SK-N-SH treated with all-trans-retinoic acid at 6 μM for 48 hours (cell line): Measurements from ENCODE around the gene GSAP.
A peak's percentile ranks its signal among the peaks of the same experiment; 100 is the strongest.

Experiments
- ATAC-seq: fragments of 200-7000 bp; cut with Tn5 transposase; 3 replicates; pipeline ENCODE4 v1.9.1; 2020; ENCODE audit warnings: mild to moderate bottlenecking, moderate library complexity
- ARNTL ChIP-seq: fragments of 450-650 bp; formaldehyde crosslinking; IDR thresholded peaks from 2 replicates; pipeline ENCODE4 v1.5.0; 2020; ENCODE audit warnings: low read depth, mild to moderate bottlenecking, moderate library complexity, borderline replicate concordance
- CSDC2 ChIP-seq: fragments of 250-450 bp; sonication (Bioruptor Pico); IDR thresholded peaks from 2 replicates; pipeline ENCODE4 v1.5.0; 2020; ENCODE audit warnings: mild to moderate bottlenecking, moderate library complexity
- ESRRG ChIP-seq: fragments of 250-450 bp; sonication (Bioruptor Pico); IDR thresholded peaks from 2 replicates; pipeline ENCODE4 v1.6.1; 2021; ENCODE audit warnings: mild to moderate bottlenecking
- GLIS3 ChIP-seq: fragments of 250-450 bp; sonication (Bioruptor Pico); IDR thresholded peaks from 2 replicates; pipeline ENCODE4 v1.5.0; 2020; ENCODE audit warnings: mild to moderate bottlenecking, moderate library complexity
- OSR1 ChIP-seq: fragments of 250-450 bp; sonication (Bioruptor Pico); IDR thresholded peaks from 2 replicates; pipeline ENCODE4 v1.8.0; 2022; ENCODE audit warnings: moderate library complexity, mild to moderate bottlenecking, inconsistent platforms
- PPARA ChIP-seq: fragments of 250-450 bp; sonication (Bioruptor Pico); IDR thresholded peaks from 2 replicates; pipeline ENCODE4 v1.5.0; 2020; ENCODE audit warnings: mild to moderate bottlenecking, borderline replicate concordance
- RARB ChIP-seq: fragments of 250-450 bp; sonication (Bioruptor Pico); IDR thresholded peaks from 2 replicates; pipeline ENCODE4 v1.8.0; 2021; ENCODE audit warnings: mild to moderate bottlenecking, moderate library complexity
- SNAI2 ChIP-seq: fragments of 250-450 bp; sonication (Bioruptor Pico); IDR thresholded peaks from 2 replicates; pipeline ENCODE4 v1.5.0; 2020; ENCODE audit warnings: mild to moderate bottlenecking, moderate library complexity
- TCF4 ChIP-seq: fragments of 250-450 bp; sonication (Bioruptor Pico); IDR thresholded peaks from 2 replicates; pipeline ENCODE4 v1.8.0; 2021; ENCODE audit warnings: mild to moderate bottlenecking, moderate library complexity, borderline replicate concordance
- TOX ChIP-seq: fragments of 250-450 bp; sonication (Bioruptor Pico); IDR thresholded peaks from 2 replicates; pipeline ENCODE4 v1.8.0; 2021; ENCODE audit warnings: mild to moderate bottlenecking, moderate library complexity, borderline replicate concordance
- TSHZ2 ChIP-seq: fragments of 250-450 bp; sonication (Bioruptor Pico); IDR thresholded peaks from 2 replicates; pipeline ENCODE4 v1.5.0; 2020; ENCODE audit warnings: mild to moderate bottlenecking, moderate library complexity
- ZC3H10 ChIP-seq: fragments of 250-450 bp; sonication (Bioruptor Pico); IDR thresholded peaks from 2 replicates; pipeline ENCODE4 v1.5.1; 2021; ENCODE audit warnings: mild to moderate bottlenecking, moderate library complexity
- ZFP3 ChIP-seq: fragments of 250-450 bp; sonication (Bioruptor Pico); IDR thresholded peaks from 2 replicates; pipeline ENCODE4 v1.5.0; 2020; ENCODE audit warnings: mild to moderate bottlenecking, moderate library complexity
- ZFP30 ChIP-seq: fragments of 450-650 bp; formaldehyde crosslinking; IDR thresholded peaks from 2 replicates; pipeline ENCODE4 v1.5.0; 2022; ENCODE audit warnings: mild to moderate bottlenecking, moderate library complexity
- ZNF565 ChIP-seq: fragments of 450-650 bp; formaldehyde crosslinking; conservative IDR thresholded peaks from 2 replicates; pipeline ENCODE4 v1.5.0; 2020; ENCODE audit warnings: low read depth, mild to moderate bottlenecking, moderate library complexity
- ZNF70 ChIP-seq: fragments of 450-650 bp; formaldehyde crosslinking; IDR thresholded peaks from 2 replicates; pipeline ENCODE4 v1.5.0; 2020; ENCODE audit warnings: mild to moderate bottlenecking, moderate library complexity
- ZNF8 ChIP-seq: fragments of 450-650 bp; formaldehyde crosslinking; IDR thresholded peaks from 2 replicates; pipeline ENCODE4 v1.5.0; 2020; ENCODE audit warnings: mild to moderate bottlenecking, moderate library complexity
- TF ChIP-seq, protein P1 (sequence below): fragments of 250-450 bp; sonication (Bioruptor Pico); IDR thresholded peaks from 2 replicates; pipeline ENCODE4 v1.8.0; 2021; ENCODE audit warnings: low read depth, mild to moderate bottlenecking, moderate library complexity, borderline replicate concordance
- TF ChIP-seq, protein P2 (sequence below): fragments of 250-450 bp; sonication (Bioruptor Pico); IDR thresholded peaks from 2 replicates; pipeline ENCODE4 v1.8.0; 2020; ENCODE audit warnings: mild to moderate bottlenecking, moderate library complexity, borderline replicate concordance
- TF ChIP-seq, protein P3 (sequence below): fragments of 250-450 bp; sonication (Bioruptor Pico); IDR thresholded peaks from 2 replicates; pipeline ENCODE4 v1.5.1; 2020; ENCODE audit warnings: low read depth, mild to moderate bottlenecking, moderate library complexity

The GSAP gene

GRCh38 chr7:77442636-77443035 lies 26.5 kb upstream of the GSAP start:
- ATAC-seq: peak; percentile 36; the same call in 1 of the 3 replicates

GRCh38 chr7:77441046-77441445 lies 24.9 kb upstream of the GSAP start:
- ATAC-seq: no peak
- no peak for TF ChIP-seq ZC3H10
- TF ChIP-seq OSR1 (CRISPR knock-in tag): no peak
- TF ChIP-seq, protein P1, sequence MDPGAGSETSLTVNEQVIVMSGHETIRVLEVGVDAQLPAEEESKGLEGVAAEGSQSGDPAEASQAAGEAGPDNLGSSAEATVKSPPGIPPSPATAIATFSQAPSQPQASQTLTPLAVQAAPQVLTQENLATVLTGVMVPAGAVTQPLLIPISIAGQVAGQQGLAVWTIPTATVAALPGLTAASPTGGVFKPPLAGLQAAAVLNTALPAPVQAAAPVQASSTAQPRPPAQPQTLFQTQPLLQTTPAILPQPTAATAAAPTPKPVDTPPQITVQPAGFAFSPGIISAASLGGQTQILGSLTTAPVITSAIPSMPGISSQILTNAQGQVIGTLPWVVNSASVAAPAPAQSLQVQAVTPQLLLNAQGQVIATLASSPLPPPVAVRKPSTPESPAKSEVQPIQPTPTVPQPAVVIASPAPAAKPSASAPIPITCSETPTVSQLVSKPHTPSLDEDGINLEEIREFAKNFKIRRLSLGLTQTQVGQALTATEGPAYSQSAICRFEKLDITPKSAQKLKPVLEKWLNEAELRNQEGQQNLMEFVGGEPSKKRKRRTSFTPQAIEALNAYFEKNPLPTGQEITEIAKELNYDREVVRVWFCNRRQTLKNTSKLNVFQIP (CRISPR knock-in tag): no peak
- no peak for TF ChIP-seq PPARA (CRISPR knock-in tag)
- no peak for TF ChIP-seq GLIS3 (CRISPR knock-in tag)
- TF ChIP-seq ARNTL: no peak
- TF ChIP-seq TSHZ2: no peak
- no peak for TF ChIP-seq ZFP30 (CRISPR knock-in tag)
- TF ChIP-seq, protein P2, sequence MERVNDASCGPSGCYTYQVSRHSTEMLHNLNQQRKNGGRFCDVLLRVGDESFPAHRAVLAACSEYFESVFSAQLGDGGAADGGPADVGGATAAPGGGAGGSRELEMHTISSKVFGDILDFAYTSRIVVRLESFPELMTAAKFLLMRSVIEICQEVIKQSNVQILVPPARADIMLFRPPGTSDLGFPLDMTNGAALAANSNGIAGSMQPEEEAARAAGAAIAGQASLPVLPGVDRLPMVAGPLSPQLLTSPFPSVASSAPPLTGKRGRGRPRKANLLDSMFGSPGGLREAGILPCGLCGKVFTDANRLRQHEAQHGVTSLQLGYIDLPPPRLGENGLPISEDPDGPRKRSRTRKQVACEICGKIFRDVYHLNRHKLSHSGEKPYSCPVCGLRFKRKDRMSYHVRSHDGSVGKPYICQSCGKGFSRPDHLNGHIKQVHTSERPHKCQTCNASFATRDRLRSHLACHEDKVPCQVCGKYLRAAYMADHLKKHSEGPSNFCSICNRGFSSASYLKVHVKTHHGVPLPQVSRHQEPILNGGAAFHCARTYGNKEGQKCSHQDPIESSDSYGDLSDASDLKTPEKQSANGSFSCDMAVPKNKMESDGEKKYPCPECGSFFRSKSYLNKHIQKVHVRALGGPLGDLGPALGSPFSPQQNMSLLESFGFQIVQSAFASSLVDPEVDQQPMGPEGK (CRISPR knock-in tag): no peak

More at GRCh38 chr7:77442636-77443035, 26.5 kb upstream of the GSAP start:
- TF ChIP-seq ZC3H10 (no peak), RARB (CRISPR knock-in tag) (no peak), GLIS3 (CRISPR knock-in tag) (no peak), ZNF70 (CRISPR knock-in tag) (no peak), TCF4 (no peak), ZFP30 (CRISPR knock-in tag) (no peak), TOX (CRISPR knock-in tag) (no peak), ZFP3 (CRISPR knock-in tag) (no peak), ESRRG (CRISPR knock-in tag) (no peak), TSHZ2 (no peak), OSR1 (CRISPR knock-in tag) (no peak), SNAI2 (no peak), ARNTL (no peak), ZNF8 (CRISPR knock-in tag) (no peak), ZNF565 (no peak), CSDC2 (CRISPR knock-in tag) (no peak)
- TF ChIP-seq, protein P2 (CRISPR knock-in tag): no peak
- TF ChIP-seq, protein P3, sequence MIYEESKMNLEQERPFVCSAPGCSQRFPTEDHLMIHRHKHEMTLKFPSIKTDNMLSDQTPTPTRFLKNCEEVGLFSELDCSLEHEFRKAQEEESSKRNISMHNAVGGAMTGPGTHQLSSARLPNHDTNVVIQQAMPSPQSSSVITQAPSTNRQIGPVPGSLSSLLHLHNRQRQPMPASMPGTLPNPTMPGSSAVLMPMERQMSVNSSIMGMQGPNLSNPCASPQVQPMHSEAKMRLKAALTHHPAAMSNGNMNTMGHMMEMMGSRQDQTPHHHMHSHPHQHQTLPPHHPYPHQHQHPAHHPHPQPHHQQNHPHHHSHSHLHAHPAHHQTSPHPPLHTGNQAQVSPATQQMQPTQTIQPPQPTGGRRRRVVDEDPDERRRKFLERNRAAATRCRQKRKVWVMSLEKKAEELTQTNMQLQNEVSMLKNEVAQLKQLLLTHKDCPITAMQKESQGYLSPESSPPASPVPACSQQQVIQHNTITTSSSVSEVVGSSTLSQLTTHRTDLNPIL (CRISPR knock-in tag): no peak
- TF ChIP-seq, protein P1 (CRISPR knock-in tag): no peak
